Activated effector memory CD4-positive, alpha-beta T cell treated with anti-CD3 and anti-CD28 coated beads, Interleukin-2, amount 50 U/mL, for 16 hours (primary cell): ENCODE data around the gene STAT6.

Experiments used
- DNase-seq: peaks from one replicate; pipeline ENCODE4 v3.0.0-alpha.2; 2020

Gene STAT6, protein sequence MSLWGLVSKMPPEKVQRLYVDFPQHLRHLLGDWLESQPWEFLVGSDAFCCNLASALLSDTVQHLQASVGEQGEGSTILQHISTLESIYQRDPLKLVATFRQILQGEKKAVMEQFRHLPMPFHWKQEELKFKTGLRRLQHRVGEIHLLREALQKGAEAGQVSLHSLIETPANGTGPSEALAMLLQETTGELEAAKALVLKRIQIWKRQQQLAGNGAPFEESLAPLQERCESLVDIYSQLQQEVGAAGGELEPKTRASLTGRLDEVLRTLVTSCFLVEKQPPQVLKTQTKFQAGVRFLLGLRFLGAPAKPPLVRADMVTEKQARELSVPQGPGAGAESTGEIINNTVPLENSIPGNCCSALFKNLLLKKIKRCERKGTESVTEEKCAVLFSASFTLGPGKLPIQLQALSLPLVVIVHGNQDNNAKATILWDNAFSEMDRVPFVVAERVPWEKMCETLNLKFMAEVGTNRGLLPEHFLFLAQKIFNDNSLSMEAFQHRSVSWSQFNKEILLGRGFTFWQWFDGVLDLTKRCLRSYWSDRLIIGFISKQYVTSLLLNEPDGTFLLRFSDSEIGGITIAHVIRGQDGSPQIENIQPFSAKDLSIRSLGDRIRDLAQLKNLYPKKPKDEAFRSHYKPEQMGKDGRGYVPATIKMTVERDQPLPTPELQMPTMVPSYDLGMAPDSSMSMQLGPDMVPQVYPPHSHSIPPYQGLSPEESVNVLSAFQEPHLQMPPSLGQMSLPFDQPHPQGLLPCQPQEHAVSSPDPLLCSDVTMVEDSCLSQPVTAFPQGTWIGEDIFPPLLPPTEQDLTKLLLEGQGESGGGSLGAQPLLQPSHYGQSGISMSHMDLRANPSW

DNA sequence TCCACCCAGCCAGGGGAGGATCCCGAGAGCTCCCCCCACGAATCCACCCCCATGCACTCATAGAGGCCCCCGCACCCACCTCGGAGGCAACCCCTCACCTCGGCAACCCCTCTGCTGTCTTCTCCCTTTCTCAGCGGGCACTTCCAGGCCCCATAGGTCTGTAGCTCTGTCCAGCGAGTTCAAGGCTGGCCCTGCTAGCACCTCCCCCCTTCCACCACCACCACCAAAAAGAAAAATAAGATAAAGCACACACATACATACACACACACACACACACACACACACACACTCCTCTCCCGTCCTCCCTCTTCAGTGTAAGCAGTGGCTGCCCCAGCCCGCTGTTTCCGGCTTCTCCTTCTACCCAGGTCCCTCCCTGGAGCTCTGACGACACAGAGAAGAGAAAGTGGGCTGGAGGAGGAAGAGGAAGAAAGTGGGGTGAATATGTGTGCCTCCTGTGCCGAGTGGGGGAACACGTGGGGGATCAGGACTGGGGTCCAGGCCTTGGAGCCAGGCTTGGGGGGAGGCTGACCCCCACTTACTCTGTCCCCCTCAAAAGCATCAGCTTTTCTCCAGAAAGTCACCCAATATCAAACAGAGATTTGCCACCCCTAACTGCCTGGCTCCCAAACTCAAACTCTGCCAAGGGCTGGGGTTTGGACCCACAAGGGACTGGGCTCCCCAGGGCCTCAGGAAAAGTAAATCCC, at the start of gene STAT6:
Gene STAT6, minus strand, starts transcription at position 332 of the 704 bp plus-strand sequence. CDS start 3,084 bp downstream, outside the sequence.
- DNase-seq: peak; percentile 93

DNA sequence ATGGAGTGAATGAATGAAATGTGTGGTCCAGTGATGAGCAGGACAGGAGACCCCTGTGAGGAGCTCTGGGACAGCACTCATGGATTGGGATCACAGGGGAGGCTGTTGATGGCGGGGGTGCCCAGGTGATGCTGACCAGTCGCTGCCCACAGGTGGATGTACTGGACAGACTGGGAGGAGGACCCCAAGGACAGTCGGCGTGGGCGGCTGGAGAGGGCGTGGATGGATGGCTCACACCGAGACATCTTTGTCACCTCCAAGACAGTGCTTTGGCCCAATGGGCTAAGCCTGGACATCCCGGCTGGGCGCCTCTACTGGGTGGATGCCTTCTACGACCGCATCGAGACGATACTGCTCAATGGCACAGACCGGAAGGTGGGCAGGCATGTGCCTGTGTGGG, 49.6 kb upstream of the STAT6 start:
- DNase-seq: no peak

DNA sequence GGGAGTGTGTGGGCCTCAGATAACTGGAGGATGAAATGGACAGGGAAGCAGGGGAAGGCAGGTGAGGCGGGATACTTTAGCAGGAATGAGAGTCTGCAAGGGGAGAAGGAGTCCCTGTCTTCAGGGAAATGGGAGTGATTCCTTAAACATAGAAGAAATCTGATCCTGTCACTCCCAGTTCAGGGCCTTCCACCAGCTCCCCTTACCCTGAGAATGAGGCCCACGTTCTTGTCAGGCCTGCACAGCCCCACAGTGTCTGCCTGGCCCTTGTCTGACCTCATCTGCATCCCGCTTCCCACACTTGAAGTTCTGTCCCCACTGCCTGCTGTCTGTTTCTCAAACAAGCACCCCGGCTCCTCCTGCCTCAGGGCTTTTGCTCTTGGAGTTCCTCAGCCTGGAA, 48.9 kb upstream of the STAT6 start:
- DNase-seq: no peak

DNA sequence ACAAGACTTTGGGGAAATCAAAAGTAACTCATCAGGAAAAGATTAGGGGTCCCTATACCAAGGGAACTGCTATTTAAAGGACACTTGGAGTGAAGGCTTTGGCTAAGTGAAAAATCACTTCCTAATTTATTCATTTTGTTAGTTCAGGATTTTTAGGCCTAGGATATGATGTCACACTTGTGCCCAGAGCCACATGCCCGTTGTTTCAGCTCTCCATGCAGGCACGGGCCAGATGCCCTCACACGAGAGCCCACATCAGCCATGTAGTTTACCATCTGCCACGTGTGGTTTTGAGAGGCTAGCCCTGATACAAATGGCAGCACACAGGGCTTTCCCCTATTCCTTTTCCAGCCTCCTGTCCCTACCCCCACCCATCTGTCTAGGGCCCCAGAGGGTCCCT, 48.1 kb upstream of the STAT6 start:
- DNase-seq: no peak

DNA sequence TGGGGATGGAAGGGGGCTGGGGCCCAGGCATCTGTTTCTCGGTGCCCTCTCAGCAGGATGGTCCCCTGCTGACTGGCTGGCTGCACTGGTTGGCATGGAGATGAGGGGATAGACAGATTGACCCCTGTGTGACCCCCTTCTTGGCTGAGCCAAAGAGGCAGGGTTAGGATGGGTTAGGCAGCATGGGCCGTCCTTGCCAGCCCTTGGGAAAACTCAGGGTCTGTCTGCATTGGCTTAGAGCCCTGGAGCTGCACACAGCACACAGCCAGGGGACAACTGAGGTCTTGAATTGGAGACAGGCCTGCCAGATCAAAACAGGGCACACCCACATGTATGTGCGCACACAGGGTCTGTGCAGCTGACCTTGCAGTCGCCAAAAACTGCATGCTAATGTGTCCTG, 47.5 kb upstream of the STAT6 start:
- no peak for DNase-seq

DNA sequence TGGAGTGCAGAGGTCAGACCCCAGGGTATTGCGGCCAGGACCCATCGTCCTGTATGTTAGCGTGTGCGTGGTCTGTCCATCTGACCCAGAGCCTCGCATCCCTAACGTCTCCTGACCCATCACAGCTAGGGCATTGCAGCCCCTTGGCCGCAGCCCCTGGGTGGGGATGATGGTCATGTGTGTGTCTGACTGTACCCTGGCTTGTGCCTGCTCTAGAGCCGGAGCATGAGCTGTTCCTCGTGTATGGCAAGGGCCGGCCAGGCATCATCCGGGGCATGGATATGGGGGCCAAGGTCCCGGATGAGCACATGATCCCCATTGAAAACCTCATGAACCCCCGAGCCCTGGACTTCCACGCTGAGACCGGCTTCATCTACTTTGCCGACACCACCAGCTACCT, 47.0 kb upstream of the STAT6 start:
- DNase-seq: no peak

DNA sequence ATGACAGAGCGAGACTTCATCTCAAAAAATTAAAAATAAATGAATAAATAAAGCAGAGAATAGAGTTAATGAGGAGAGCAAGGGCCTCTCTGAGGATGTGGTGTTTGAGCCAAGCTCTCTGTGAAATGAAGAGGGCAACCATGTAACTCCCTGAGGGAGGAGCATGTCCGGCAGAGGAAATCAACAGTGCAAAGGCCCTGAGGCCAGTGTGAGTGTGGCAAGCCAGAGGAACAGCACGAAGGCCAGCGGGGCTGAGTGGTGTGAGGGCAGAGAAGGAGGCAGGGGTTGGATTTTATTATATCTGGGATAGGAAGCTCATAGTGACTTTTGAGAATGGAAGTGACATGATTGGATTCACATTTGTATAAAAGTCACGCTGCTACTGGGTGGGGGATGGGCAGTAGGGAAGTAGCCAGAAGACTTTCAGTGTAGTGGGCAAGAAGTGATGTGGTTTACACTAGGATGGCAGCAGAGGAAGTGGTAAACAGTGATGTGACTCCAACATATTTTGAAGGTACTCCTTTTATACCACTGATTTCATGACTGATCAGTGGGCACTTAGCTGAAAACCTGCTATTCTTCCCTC, 46.5 kb upstream of the STAT6 start:
- no peak for DNase-seq

DNA sequence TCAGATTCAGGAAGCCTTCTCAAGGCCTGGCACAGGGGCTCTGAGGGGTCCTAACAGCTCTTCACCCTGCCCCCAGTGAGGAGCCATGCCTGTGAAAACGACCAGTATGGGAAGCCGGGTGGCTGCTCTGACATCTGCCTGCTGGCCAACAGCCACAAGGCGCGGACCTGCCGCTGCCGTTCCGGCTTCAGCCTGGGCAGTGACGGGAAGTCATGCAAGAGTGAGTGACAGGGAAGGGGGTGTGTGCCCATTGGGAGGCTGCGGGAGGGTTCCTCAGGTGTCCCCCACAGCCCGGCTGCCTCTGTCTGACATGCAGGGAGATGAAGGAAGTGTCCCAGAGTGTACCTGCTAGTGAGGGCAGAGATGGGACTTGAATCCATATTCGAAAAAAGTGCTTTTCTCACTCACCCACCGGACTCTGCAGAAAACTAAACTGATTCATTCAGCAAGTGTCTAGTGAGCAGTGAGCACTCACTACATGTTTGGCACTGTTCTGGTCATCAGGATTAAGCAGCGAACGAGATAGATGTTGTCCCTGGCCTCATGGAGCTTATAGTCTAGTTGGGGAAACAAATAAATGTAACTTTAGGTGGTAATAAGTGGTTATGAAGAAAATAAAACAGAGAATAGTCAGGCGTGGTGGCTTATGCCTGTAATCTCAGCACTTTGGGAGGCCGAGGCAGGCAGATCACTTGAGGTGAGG, 45.7 kb upstream of the STAT6 start:
- DNase-seq: no peak

DNA sequence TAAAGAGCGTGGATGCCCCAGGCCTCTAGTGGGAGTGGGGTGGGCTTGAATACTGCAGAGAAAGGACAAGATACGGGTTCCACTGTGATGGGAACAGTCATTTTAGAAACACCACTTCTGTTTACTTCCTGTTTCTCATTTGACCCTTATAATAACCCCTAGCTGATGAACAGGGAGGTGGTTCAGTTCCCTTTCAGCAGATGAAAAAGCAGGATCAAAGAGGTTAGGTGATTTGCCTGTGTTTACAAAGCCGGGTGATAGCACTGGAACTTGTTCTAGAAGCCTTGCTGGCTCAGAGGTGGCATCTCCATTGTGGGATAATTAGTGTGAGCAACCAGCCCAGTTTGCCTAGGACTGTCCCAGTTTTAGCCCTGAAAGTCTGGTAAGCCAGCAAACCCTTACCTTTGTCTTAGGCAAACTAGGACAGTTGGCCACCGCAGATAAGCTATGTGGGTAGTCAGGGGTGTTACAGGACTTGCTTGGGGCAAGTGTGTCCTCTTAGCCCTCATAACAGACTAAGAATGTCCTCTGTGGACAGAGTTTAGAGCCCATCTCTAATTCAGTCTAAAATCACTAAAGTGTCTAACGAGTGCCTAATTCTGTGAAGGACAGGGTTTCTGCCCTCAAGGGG, 43.8 kb upstream of the STAT6 start:
- no peak for DNase-seq

DNA sequence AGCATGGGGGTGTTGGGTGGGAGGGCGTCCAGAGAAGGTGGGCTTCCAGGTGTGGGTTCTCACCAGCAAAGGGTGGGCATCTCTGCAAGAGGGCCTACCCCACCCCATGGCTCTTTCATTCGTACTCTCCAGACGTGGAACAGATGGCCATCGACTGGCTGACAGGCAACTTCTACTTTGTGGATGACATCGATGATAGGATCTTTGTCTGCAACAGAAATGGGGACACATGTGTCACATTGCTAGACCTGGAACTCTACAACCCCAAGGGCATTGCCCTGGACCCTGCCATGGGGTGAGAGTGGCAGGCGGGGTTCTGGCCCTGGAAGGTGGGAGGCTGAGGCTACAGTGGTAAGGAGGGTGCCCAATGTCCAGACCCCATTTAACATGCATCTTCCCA, 42.9 kb upstream of the STAT6 start:
- DNase-seq: no peak

DNA sequence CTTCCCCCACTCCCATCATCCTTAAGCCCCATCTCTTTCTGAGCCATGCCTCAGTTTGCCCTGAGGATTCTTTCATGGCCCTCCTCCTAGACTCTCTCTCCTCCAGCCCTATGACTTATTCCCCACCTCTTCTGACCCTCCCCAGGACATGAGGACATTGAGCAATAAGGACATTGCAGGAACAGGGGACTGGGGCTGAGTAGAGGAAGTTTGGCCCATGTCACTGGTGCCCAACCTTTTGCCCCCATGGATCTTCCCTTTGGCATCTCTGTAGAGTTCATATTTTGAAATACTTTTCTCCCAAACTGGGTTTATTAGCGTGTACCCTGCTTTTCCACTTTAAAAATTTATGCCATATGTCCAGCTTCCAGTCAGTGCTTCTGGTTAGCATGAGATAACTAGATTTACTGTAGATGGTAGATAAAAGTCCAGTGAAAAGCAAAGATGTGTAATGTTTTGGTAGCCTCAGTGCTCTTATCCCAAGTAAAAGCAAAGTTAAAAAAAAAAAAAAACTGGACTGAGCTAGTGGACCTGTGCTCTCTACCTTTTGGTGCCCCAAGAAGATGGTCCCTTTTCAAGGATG, 42.3 kb upstream of the STAT6 start:
- DNase-seq: no peak

DNA sequence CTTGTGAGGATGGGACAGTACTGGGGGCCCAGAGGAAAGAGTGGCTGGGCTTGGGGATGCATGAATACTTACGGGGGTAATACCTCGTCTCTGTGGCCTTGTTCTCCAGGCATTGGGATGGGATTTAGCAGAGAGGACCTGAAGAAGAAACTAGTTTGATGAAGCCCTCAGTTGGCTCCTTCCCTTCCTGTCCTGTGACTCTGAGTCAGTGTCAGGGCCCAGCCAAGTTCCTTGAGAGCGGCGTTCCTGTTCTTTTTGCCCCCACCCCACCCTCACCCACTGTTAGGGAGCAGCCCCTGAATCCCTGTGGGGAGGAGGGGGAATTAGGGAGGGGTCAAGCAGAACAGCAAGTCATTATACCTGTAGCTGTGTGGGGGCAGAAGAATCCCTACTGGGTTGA, 41.5 kb upstream of the STAT6 start:
- DNase-seq: no peak

DNA sequence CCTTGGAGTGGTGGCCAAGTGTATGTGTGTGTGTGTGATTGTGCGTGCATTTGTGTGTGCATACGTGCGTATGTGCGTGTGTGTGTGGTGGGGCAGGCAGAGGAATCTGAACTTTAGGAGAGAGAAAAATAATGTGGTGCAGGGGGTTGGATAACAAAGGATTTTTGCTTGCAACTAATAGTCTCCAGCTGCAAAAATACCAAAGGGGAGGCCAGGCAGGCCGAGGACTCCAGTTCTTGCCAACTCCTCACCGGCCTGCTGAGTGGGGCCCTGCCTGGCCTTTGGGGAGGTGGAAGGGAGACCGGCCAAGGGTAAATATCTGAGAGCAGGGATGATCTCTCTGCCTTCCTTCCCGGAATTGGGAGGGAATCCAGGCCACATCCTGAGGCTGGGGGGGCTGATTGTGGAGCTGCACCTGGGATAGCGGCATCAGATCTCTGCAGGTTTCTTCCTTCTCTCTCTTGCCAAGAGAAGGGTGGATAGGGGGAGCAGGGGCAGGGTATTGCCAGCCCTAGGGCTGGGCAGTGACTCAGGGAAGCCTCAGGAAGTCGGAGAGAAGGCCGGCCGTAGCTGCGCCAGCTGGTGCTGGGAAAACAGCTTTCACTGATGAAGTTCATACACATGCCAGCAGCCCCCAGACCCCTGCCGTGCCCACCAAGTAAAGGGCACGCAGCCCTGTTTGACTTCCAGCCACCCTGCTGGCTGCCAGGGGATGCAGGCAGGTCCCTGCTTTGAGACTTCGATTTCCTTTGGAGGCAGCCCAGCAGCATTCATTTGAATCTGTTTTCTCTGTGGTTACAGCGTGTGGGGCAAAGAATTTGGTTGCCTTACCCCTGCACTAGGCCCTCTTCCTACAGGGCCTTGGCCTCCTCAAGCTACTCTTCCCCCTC, 40.8 kb upstream of the STAT6 start:
- DNase-seq: no peak

DNA sequence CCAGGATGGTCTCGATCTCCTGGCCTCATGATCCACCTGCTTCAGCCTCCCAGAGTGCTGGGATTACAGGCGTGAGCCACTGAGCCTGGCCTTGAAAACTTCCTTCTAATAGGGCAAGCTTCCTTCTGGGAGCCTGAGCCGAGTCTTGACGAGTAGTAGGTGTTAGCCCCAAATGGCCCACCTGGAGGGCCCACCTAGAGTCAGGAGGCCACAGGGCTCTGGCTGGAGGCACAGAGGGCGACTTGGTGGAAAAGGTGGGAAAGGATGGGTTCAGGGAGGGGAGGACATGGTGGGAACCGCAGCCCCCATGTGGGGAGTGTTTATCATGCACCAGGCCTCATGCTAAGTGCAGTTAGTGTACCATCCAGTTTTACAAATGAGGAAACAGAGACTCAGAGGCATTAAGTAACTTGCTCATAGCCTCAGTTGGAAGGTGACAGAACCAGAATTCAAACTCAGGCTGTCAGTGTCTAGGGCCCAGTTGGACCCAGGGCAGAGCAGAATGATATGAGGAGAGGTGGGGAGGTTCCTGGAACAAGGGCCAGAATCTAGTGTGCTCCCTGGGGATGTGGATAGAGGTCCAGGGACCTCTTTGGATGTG, 39.3 kb upstream of the STAT6 start:
- no peak for DNase-seq

DNA sequence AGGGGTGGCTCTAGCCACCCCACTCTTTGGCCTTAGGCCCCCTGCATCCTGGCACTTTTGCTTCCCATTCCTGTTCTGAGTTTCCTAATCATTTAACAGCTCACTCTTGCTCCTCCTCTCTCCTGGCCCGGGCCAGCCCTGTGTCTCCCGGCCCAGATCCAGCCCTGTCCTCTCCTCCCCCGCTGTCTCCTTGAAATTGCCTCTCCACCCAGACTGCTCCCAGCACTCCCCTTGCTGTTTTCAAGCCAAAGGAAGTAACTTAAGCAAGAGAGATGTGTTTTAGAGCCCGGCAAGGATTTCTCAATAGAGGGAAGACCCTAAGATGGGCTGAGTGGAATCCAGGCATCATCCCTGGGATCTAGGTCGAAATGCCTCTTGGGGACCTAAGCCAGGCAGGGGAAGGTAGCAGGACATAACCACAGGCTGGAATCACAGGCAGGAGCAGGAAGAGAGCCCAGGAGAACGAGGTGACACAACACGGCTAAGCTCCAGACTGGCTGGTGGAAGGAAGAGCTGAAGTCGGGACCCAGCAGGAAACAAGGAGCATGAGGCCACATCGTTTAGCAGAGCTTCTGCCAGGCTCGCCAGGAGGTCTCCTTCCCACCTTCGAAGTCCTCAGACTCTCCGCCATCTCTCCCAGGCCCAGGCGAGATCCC, 38.2 kb upstream of the STAT6 start:
- no peak for DNase-seq

DNA sequence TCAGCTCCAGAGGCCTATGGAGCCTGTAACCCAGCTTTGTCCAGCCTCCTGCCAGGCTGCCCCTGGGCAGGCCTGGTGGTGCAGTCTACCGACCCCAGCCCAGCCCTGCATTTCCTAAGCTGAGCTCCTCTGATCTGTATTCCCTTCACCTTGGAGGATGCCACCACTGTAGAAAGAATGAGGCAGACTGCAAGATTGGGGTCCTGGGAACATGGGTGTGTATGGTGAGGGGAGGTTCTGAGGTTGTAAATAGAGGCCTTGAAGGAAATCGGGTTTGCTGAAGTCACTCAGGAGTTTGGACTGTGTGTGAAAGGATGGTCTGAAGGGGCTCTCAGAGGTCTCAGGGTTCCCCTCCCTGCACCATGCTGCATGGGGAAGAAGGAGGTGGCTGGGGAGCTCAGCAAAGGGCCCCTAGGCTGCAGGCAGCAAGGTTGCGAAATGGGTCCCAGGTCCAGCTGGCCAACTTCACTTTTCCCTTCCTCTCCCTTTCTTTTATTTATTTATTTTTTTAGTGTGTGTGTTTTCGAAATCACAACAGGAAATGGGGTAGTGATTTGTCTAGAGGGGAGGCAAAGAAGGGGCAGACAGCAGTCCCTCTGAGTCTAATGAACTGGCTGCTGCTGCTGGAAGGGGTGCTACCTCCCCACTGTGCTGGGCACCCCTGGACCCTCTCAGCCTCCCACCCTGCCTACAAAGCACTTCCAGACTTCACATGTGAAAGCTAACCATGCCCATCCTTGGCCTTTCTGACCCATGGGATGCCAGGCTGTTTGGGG, 37.5 kb upstream of the STAT6 start:
- no peak for DNase-seq

DNA sequence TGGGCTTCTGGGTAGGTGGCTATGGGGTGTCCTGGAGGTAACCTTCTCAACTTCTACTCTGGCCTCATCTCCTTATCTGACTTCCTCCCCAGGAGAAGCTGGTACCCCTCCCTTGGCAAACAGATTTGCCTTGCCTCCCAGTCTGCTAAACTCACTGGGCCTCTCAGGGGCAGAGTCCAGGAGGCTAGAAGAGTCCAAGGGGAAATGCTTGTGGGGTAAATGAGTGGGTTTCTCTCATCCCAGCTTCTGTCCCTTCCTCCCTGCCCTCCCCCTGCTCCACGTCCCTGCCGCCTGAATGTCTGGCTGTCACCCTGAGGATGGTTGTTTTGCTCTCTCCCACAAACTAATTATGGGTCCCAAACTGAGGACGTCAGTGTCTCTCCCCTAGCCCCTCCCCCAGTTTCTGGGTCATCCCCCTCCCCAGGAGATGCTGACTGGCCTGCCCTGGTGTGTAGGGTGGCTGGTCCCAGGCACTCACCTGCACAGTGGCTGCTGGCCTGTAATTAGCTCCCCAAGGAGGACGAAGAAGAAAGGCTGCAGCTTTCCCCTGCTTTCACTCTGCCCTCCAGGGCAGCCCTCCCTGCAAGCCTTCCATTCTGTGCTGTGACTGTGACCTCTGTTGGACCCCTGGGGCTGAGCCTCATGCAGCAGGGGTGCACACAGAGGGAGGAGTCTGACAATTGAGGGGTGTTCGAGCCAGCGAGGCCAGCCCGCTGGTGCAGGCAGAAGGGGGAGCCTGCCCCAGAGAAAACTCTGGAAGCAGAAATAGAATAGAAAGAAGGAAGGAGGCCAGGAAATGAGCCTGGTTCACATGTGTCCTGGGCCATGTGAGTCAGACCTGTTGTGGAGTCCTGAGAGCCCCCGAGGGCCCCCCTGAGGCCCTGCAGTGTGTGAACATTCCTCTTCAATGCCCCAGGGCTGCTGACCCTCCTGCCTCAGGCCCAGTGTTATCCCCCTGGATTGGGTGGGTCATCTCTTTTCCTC, 36.1 kb upstream of the STAT6 start, which contains the start of gene LRP1-AS:
Gene LRP1-AS, minus strand, starts transcription at position 659 of the 984 bp plus-strand sequence.
- no peak for DNase-seq
